ENCODE data around the gene DACH1.
"Not testable (repeated sequence)": the region's sequence is repeated elsewhere in the genome, so short reads cannot be mapped to it uniquely, and the experiment has no call there.

Gene DACH1

GRCh38 chr13:71865874-71866334 is 1.1 kb downstream of the DACH1 start:
- peak; percentile 31 for DNase-seq

GRCh38 chr13:71864986-71865873 is 1.8 kb downstream of the DACH1 start:
- no peak for DNase-seq

GRCh38 chr13:71864094-71864985 is 2.7 kb downstream of the DACH1 start:
- peak; percentile 36 for DNase-seq

- DNase-seq, result no peak
Observed at GRCh38 chr13:71863254-71863865, 3.6 kb downstream of the DACH1 start.

- no peak for DNase-seq
Observed at GRCh38 chr13:71862459-71862943, 4.5 kb downstream of the DACH1 start.

- DNase-seq, result no peak
Observed at GRCh38 chr13:71861769-71862458, 5.1 kb downstream of the DACH1 start.

- DNase-seq, result no peak
Observed at GRCh38 chr13:71860547-71861138, 6.4 kb downstream of the DACH1 start.

- no peak for DNase-seq
Observed at GRCh38 chr13:71858647-71859046, 8.4 kb downstream of the DACH1 start.

GRCh38 chr13:71856548-71857043 is 10.4 kb downstream of the DACH1 start:
- DNase-seq, result no peak

GRCh38 chr13:71854401-71854800 is 12.6 kb downstream of the DACH1 start:
- DNase-seq, result no peak

GRCh38 chr13:71853725-71854124 is 13.3 kb downstream of the DACH1 start:
- no peak for DNase-seq

GRCh38 chr13:71852736-71853135 is 14.3 kb downstream of the DACH1 start:
- DNase-seq, result no peak

- no peak for DNase-seq
Observed at GRCh38 chr13:71851498-71852409, 15.2 kb downstream of the DACH1 start.

GRCh38 chr13:71842003-71842402 is 25.0 kb downstream of the DACH1 start:
- no peak for DNase-seq

GRCh38 chr13:71838842-71839241 is 28.2 kb downstream of the DACH1 start:
- no peak for DNase-seq

GRCh38 chr13:71837582-71837981 is 29.4 kb downstream of the DACH1 start:
- DNase-seq, result not testable (repeated sequence)

- DNase-seq, result no peak
Observed at GRCh38 chr13:71831716-71832115, 35.3 kb downstream of the DACH1 start.

GRCh38 chr13:71830736-71831135 is 36.3 kb downstream of the DACH1 start:
- no peak for DNase-seq

GRCh38 chr13:71830323-71830722 is 36.7 kb downstream of the DACH1 start:
- no peak for DNase-seq

GRCh38 chr13:71829547-71829946 is 37.5 kb downstream of the DACH1 start:
- DNase-seq, result no peak

GRCh38 chr13:71828564-71828963 is 38.4 kb downstream of the DACH1 start:
- DNase-seq, result no peak

Data from NCI-H1105 treated with DMSO at 0.1 percent for 48 hours (cell line).